Measurements from ENCODE around the gene CATSPER1. TPM values are rescaled to one million over a fixed set of nuclear protein-coding genes. Genes with fewer than 3 reads are reported as not detected.

The CATSPER1 gene
- total and polyA plus RNA-seq, 2 of the 13 experiments (the other 11 are each of a cell fraction or from before 2014, with no cell fraction given), result 0.17 TPM; not detected in 1

DNA sequence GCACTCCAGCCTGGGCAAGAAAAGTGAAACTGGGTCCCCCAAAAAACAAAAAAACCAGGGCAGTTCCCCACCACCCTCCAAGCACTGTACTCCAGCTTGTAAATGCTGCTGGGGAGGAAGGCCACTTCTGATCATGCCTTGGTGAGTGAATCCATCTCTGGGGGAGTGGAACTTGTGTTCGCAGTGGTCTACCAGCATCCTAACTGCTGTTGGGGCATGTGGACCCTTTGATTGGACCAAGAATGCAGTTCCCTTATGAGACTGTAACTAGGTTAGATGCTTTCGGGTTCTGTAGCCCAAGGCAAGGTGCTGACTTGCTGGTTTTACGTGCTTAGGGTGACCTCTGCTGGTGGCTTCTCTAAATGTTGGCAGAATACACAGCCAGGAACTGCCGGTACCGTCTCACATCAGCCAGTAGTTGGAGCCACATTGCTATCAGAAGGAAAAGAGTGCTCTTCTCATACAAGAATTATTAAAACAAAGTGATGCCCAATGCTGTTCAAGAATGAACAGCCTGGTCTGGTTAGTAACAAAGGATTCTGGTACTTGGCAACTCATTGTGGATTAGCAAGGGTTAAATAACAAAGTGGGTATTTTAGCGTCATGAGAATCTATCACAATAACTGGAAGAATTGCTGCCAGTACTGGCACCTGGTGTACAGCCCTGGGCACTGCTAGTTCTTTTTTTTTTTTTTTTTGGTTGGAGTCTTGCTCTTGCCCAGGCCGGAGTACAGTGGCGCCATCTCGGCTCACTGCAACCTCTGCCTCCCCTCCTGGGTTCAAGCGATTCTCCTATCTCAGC lies 37.3 kb downstream of the CATSPER1 start (continued):
- TF ChIP-seq ARID5B (CRISPR knock-in tag; IDR thresholded peaks at IDR 0.05) (no peak), RARA (CRISPR knock-in tag; IDR thresholded peaks at IDR 0.05) (no peak), ZKSCAN5 (CRISPR knock-in tag; IDR thresholded peaks at IDR 0.05) (no peak), SALL1 (CRISPR knock-in tag; IDR thresholded peaks at IDR 0.05) (peak; percentile 46), ZNF20 (CRISPR knock-in tag; IDR thresholded peaks at IDR 0.05) (no peak), TCF7L2 (IDR thresholded peaks at IDR 0.05; ENCODE audit: low read depth, low read length) (no peak), PHF5A (CRISPR knock-in tag; IDR thresholded peaks at IDR 0.05; ENCODE audit: low read depth, unreplicated experiment) (peak; percentile 41), SMAD1 (CRISPR knock-in tag; IDR thresholded peaks at IDR 0.05; ENCODE audit: borderline replicate concordance, low read depth) (no peak), ZNF772 (CRISPR knock-in tag; IDR thresholded peaks at IDR 0.05) (peak; percentile 34; the same call in 1 of the 2 replicates), ZBTB1 (CRISPR knock-in tag; IDR thresholded peaks at IDR 0.05; ENCODE audit: borderline replicate concordance) (no peak), MIER2 (CRISPR knock-in tag; IDR thresholded peaks at IDR 0.05) (no peak), ZNF230 (CRISPR knock-in tag; IDR thresholded peaks at IDR 0.05) (no peak), POLR2AphosphoS2 (IDR thresholded peaks at IDR 0.05; ENCODE audit: low read depth, low read length) (no peak), IRX3 (CRISPR knock-in tag; IDR thresholded peaks at IDR 0.05; ENCODE audit: borderline replicate concordance, low read depth) (no peak), MAZ (IDR thresholded peaks at IDR 0.05; ENCODE audit: borderline replicate concordance, low read depth, low read length) (no peak), MAZ (CRISPR knock-in tag; IDR thresholded peaks at IDR 0.05; ENCODE audit: low read depth) (peak; percentile 63; the same call in 1 of the 2 replicates), ZNF552 (CRISPR knock-in tag; IDR thresholded peaks at IDR 0.05; ENCODE audit: borderline replicate concordance) (no peak), HNF1B (CRISPR knock-in tag; IDR thresholded peaks at IDR 0.05) (no peak), ZNF816 (CRISPR knock-in tag; IDR thresholded peaks at IDR 0.05; ENCODE audit: borderline replicate concordance) (no peak), ZNF615 (CRISPR knock-in tag; IDR thresholded peaks at IDR 0.05; ENCODE audit: borderline replicate concordance) (no peak), ELF3 (CRISPR knock-in tag; IDR thresholded peaks at IDR 0.05) (peak; percentile 50), ZNF782 (CRISPR knock-in tag; IDR thresholded peaks at IDR 0.05; ENCODE audit: borderline replicate concordance) (no peak)
- TF ChIP-seq, protein P1, sequence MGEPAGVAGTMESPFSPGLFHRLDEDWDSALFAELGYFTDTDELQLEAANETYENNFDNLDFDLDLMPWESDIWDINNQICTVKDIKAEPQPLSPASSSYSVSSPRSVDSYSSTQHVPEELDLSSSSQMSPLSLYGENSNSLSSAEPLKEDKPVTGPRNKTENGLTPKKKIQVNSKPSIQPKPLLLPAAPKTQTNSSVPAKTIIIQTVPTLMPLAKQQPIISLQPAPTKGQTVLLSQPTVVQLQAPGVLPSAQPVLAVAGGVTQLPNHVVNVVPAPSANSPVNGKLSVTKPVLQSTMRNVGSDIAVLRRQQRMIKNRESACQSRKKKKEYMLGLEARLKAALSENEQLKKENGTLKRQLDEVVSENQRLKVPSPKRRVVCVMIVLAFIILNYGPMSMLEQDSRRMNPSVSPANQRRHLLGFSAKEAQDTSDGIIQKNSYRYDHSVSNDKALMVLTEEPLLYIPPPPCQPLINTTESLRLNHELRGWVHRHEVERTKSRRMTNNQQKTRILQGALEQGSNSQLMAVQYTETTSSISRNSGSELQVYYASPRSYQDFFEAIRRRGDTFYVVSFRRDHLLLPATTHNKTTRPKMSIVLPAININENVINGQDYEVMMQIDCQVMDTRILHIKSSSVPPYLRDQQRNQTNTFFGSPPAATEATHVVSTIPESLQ (CRISPR knock-in tag; conservative IDR thresholded peaks at IDR 0.05), result no peak
